ENCODE measurements around the gene CYB561D1. TPM values are rescaled to one million over a fixed set of nuclear protein-coding genes. Genes with fewer than 3 reads are reported as not detected.

CYB561D1 gene
- total RNA-seq, 4 donors from 2014 or later: 6.2 to 16.4 (median 8.2) TPM

GRCh38 chr1:109527098-109527811, 33.4 kb downstream of the CYB561D1 start:
- WGBS: 73% methylated on average over 14 of the region's 14 CpGs
- no peak for DNase-seq (ENCODE audit: extremely low spot score)
- H3K27ac ChIP-seq (replicated peaks in 1 of 4): no peak overlapping the region
- H3K9me3 ChIP-seq: no peaks in the 10 kb centered on the region
- no peak overlapping the region for H3K4me3 ChIP-seq
- intact Hi-C loops (cut with DNase I): no loop called here
- H3K27me3 ChIP-seq: no peaks in the 10 kb centered on the region
- no peak for TF ChIP-seq EP300 (IDR thresholded peaks at IDR 0.05)
- TF ChIP-seq, protein P1, sequence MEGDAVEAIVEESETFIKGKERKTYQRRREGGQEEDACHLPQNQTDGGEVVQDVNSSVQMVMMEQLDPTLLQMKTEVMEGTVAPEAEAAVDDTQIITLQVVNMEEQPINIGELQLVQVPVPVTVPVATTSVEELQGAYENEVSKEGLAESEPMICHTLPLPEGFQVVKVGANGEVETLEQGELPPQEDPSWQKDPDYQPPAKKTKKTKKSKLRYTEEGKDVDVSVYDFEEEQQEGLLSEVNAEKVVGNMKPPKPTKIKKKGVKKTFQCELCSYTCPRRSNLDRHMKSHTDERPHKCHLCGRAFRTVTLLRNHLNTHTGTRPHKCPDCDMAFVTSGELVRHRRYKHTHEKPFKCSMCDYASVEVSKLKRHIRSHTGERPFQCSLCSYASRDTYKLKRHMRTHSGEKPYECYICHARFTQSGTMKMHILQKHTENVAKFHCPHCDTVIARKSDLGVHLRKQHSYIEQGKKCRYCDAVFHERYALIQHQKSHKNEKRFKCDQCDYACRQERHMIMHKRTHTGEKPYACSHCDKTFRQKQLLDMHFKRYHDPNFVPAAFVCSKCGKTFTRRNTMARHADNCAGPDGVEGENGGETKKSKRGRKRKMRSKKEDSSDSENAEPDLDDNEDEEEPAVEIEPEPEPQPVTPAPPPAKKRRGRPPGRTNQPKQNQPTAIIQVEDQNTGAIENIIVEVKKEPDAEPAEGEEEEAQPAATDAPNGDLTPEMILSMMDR (IDR thresholded peaks at IDR 0.05): no peak
- TF ChIP-seq POLR2A (IDR thresholded peaks at IDR 0.05; ENCODE audit: low read depth): no peak
- no peak for TF ChIP-seq POLR2AphosphoS5 (IDR thresholded peaks at IDR 0.05)
- H3K36me3 ChIP-seq: no peaks in the 10 kb centered on the region
- H3K4me1 ChIP-seq: peaks cover 7 to 21% (median 10%) of the 10 kb centered on the region in 4 donors

DNA sequence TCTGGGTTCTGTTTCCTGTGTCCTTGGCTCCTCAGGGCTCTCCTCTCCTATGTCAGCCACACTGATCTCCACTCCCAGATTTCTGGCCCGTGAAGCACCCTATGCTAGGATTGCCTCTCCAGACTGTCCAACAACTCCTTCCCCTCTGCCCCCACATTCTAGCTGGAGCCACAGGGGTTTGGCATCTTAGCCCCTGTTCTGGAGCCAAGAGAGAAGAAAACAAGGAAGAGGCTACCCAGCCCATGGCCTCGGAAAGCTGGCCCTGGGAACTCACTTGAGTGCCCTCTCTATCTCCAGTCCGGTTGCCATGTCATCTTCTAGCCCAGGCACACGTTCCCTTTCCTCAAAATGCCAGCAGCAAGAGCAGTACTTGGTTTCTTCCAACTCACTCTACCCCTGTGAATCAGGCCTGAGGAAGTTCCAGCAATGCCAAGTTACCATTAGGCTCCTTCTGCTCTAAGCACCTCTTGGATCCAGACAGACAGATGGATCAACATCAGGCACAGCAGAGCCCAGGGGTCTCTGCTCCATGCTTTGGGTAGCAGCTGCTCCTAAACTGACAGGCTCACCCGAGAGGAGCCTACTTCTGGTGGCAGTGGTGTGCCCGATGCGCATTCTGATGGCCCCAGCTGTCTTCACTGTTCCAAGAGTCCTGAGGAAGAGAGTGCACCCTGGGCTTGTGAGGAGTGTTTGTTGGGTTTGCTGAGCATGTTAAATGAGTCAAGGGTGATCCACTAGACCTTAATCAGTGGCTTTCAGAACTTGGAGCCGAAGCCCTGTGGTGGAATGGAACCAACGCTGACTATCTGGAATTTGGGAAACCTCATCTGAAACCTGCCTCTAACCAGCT, 34.2 kb downstream of the CYB561D1 start:
- Histone ChIP-seq H3K9me3 (no peaks in the 10 kb centered on the region), H3K27ac (replicated peaks in 1 of 4) (no peak overlapping the region), H3K4me3 (no peak overlapping the region), H3K27me3 (no peaks in the 10 kb centered on the region), H3K36me3 (no peaks in the 10 kb centered on the region), H3K4me1 (peaks cover 15 to 29% (median 18%) of the 10 kb centered on the region in 4 donors)
- no peak for DNase-seq (ENCODE audit: extremely low spot score)
- TF ChIP-seq POLR2AphosphoS5 (IDR thresholded peaks at IDR 0.05): no peak
- TF ChIP-seq, protein P1 (IDR thresholded peaks at IDR 0.05): no peak
- TF ChIP-seq POLR2A (IDR thresholded peaks at IDR 0.05; ENCODE audit: low read depth): no peak
- TF ChIP-seq EP300 (IDR thresholded peaks at IDR 0.05): no peak
- 78% methylated on average over 6 of the region's 9 CpGs for WGBS
- intact Hi-C loops (cut with DNase I): no loop called here

GRCh38 chr1:109528712-109529111, 34.8 kb downstream of the CYB561D1 start:
- H3K27ac ChIP-seq (replicated peaks in 1 of 4): no peak overlapping the region
- no peak for DNase-seq (ENCODE audit: extremely low spot score)
- WGBS: 95% methylated on average over 3 of the region's 3 CpGs
- intact Hi-C loops (cut with DNase I): no loop called here
- H3K4me3 ChIP-seq: no peak overlapping the region
- no peaks in the 10 kb centered on the region for H3K36me3 ChIP-seq
- no peaks in the 10 kb centered on the region for H3K9me3 ChIP-seq
- TF ChIP-seq EP300 (IDR thresholded peaks at IDR 0.05) (no peak), POLR2AphosphoS5 (IDR thresholded peaks at IDR 0.05) (no peak)
- TF ChIP-seq, protein P1 (IDR thresholded peaks at IDR 0.05): no peak
- no peaks in the 10 kb centered on the region for H3K27me3 ChIP-seq
- H3K4me1 ChIP-seq: peaks cover 15 to 29% (median 18%) of the 10 kb centered on the region in 4 donors

GRCh38 chr1:109529881-109530456, 36.1 kb downstream of the CYB561D1 start:
- Histone ChIP-seq H3K27me3 (no peaks in the 10 kb centered on the region), H3K4me1 (peaks cover 15 to 29% (median 18%) of the 10 kb centered on the region in 4 donors), H3K9me3 (no peaks in the 10 kb centered on the region), H3K27ac (replicated peaks in 1 of 4) (no peak overlapping the region), H3K36me3 (no peaks in the 10 kb centered on the region), H3K4me3 (no peak overlapping the region)
- intact Hi-C loops (cut with DNase I): loop anchor here (5.0 kb wide), 1 partner anchor 103 kb away; the partner anchor contains the start of gene PSMA5
- DNase-seq (ENCODE audit: extremely low spot score): no peak
- WGBS: 85% methylated on average over 7 of the region's 8 CpGs
- TF ChIP-seq, protein P1 (IDR thresholded peaks at IDR 0.05): no peak
- TF ChIP-seq POLR2A (IDR thresholded peaks at IDR 0.05; ENCODE audit: low read depth): no peak
- no peak for TF ChIP-seq POLR2AphosphoS5 (IDR thresholded peaks at IDR 0.05)
- TF ChIP-seq EP300 (IDR thresholded peaks at IDR 0.05): no peak

All from esophagus muscularis mucosa (tissue), 4 donors.